Stimulated activated CD4-positive, alpha-beta T cell treated with anti-CD3 and anti-CD28 coated beads, Interleukin-12 subunit alpha, Interleukin-12 subunit beta, amount 100 ng/mL, for 48 hours (primary cell): Measurements from ENCODE around the gene TSBP1.
"Not testable (repeated sequence)": the region's sequence is repeated elsewhere in the genome, so short reads cannot be mapped to it uniquely, and the experiment has no call there.

ENCODE experiments used
- DNase-seq, 3 donors: peaks; one replicate each; pipeline ENCODE4 v3.0.0-alpha.2; 2020; ENCODE audit warnings: low read depth in 2 of 3, low spot score in 1 of 3

Gene TSBP1

DNA sequence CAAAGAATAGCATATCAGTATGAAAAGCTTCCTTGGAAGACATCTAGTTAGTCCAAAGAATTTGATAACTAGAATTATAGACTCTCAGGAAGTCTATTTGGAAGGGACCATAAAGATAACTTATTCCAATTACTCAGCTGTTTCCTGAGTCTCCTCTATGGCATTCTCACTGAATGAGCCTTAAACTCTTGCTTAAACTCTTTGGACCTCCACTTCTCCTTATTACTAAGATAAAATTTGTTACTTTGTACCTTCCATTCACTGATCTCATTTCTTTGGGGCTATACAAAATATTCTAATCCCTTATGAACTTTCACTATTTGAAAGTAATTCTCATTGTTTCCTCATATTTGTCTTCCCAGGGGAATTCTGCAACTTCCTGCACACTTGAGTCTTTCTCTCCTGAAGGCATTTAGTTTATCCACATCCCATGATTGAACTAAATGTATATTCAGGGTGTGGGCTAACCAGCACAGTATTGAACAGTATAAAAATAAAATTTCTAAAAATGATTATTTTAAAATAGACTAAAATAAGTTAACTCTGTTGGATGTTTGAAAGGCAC lies 80.7 kb downstream of the TSBP1 start:
- DNase-seq, result no peak

DNA sequence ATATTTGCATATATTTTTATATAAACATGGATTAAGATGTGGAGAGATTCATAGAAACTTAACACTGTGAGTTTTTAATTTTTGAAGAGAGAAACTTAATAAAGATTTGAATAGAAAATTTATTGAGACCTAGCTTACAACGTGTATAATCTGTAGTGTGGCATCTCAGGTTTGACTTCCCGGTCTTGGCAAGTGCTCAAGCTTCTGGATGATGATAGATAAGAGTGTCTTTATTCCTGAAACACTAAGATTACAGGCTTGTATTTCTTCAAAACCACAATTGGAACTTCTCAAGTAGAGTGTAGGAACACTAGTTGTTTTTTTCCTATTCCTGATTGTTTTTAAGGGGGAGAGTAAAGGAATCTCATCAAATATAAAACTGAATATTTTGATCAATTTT lies 83.3 kb downstream of the TSBP1 start:
- no peak for DNase-seq

DNA sequence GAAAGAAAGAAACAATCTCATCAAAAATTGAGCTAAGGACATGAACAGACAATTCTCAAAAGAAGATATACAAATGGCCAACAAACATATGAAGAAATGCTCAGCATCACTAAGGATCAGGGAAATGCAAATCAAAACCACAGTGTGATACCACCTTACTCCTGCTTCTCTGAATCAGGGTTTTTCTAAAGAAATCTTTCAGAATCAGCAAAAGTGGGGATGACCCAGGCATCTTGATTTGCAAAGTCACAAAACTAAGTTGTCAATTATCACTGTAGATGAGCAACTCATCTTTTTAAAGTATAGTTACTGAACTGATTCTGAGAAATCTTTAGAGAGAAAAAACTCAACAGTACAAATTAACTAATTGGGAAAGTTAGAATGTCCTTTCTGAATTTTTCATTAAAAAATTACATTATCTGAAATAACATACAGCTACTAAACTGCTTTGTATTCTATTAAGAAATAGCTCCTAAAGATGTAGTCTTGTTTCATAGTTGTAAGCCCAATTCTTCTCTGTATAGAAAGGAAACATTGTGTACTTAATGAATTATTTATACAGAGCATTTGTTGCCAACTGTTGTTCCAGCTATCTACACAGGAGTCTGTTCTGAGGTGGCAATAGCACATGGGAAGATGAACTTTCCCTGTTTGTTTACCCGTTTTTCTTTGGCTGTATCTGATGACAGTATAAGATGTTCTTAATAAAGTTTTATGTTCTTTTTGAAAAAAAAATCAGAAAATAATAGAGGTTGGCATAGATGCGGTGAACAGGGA lies 97.7 kb downstream of the TSBP1 start:
- not testable (repeated sequence) for DNase-seq

DNA sequence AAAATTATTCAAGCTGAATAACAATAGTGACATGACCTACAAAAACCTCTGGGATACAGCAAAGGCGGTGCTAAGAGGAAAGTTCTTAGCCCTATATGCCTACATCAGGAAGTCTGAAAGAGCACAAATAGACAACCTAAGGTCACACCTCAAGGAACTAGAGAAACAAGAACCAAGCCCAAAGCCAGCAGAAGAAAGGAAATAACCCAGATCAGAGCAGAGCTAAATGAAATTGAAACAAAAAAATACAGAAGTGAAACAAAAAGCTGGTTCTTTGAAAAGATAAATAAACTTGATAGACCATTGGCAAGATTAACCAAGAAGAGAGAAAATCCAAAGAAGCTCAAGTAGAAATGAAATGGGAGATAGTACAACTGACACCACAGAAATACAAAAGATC lies 100.3 kb downstream of the TSBP1 start:
- DNase-seq, result no peak

DNA sequence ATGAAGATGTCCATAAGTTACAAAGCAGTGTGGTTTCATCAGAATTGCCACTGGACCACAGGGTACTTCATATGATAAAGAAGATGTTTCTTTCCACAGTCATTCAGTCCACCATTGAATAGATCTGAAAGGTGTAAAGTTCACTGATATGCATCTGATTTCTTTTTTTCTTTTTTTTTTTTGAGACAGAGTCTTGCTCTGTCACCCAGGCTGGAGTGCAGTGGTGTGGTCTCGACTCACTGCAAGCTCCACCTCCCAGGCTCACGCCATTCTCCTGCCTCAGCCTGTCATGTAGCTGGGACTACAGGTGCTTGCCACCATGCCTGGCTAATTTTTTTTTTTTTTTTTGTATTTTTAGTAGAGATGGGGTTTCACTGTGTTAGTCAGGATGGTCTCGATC lies 103.2 kb downstream of the TSBP1 start:
- not testable (repeated sequence) for DNase-seq

DNA sequence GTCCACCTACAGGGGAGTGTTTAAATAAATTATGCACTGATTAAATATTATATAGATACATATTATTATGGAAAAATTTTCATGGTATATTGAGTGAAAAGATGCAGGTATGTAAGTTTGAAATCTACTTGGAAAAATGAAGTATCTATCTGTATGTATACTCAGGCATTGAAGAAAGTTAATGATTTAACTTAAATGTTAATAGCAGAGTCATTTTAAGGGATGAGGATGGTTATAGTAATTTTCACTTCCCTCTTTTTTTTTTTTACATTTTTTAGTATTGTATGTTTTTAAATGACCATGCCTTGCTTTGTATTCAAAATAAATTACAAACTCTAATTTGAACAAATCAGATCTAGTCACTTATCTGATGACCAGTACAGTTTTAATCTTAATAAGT lies 104.7 kb downstream of the TSBP1 start:
- no peak for DNase-seq

DNA sequence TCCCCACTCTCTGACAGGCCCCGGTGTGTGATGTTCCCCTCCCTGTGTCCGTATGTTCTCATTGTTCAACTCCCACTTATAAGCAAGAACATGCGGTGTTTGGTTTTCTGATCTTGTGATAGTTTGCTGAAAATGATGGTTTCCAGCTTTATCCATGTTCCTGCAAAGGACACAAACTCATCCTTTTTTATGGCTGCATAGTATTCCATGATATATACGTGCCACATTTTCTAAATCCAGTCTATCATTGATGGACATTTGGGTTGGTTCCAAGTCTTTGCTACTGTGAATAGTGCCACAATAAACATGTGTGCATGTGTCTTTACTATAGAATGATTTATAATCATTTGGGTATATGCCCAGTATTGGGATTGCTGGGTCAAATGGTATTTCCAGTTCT lies 114.4 kb downstream of the TSBP1 start:
- DNase-seq, result not testable (repeated sequence)

DNA sequence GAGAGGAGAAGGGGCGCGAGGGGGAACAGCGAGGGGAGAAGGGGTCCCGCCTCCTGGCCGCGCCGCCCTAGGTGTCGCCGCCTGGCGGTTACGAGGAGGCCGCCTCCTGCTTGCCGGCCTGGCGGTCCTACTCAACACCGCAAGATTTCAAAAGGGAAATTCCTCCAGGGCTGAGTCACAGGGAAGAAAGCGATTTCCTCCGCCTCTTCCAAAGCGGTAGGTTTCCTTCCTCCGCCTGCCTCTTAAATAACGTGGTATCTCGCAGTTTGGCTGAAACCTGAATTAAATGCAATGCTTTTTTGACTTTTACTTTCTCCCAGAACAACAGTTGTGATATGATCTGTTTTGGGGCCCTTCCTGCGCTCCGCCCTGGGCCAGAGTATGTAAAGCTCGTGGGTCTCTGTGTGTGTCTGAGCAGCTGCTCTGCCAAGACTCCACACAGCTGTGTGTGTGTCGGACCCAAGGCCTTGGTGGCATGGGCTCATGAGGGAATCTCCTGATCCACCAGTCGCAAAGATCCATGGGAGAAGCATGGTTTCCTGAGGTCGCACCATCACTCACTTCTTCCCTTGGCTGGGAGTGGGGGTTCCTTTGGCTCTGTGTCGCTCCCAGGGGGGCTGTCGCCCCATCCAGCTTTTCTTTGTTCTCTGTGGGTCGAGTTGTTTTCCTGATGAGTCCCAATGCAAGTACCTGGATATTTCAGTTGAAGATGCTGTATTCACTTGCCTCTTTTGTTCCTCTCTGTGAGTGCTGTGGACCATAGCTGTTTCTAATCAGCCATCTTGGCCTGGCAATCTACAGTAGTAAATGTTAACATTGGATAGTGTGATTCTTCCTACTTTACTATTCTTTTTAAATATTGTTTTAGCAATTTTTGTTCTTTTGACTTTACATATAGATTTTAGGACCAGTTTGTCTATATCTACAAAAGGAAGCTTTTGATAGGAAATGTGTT lies 116.2 kb downstream of the TSBP1 start:
- DNase-seq, result peak; percentile 61 to 68 (median 65)

DNA sequence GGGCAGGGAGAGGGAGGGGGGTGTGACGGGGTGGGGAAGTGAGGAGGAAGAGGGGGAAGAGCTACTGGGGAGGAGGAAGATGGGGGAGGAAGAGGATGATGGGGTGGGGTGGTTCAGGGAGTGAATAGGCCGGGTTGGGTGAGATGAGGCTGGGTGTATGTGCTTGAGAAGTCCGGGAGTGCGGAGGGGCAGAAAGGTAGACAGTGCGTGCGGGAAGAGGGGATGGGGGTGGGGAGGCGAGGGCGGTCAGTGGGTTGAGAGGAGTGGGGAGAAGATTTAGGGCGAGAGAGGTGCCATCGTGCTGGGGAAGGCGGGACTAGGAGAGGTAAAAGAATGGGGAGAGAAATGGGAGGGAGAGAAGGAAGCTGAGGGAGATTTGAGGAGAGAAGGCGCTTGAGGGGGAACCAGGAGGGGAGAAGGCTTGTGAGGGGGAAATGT lies 116.9 kb downstream of the TSBP1 start:
- no peak for DNase-seq

DNA sequence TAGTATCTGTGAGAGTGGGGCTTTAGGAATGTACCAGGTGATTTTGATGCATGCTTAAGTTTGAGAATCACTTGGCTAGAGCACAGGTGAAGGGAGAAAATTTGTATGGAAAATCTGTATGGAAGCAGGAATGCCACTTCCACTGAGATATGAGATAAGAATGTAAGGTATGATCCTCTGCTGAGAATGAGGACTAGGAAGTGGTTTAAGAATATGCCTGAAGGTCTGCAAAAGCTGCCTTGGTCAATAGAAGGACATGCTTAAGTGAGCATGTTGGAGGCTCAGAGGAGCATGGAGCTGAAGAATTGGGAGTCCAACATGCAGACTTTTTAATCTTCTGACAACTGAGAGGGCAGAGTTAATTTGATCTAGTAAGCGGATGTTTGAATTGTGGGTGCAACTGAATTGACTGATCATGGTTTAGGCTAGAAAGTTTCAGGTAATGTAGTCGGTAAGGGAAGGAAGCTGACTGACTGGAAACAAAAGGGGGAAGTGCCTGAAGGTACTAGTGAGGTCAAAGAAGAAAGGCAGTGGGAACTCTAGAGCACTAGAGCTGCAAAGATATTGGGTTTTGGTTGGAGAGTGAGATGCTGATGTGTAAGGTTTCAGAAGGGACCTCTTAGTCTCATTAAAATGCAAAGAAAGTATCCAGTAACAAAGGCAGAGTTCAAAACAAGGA lies 119.2 kb downstream of the TSBP1 start:
- no peak for DNase-seq

DNA sequence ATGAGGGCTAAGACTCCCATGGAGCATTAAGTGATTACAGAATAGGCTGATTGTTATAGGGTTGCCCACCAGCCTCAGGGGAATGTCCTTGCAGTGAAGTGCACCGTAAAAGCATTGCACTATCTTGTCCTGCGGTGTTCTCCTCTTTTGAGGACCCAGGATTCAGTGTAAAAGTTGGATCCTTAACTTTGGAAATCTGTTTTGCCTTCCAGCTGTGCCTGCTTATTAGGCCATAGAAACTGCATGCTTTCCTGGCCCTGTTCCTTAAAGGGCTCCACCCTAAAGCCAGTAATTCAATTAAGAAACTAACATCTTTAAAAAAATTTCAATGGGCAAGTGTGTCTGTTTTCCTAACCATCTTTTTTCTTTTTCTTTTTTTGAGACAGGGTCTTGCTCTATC lies 122.4 kb downstream of the TSBP1 start:
- no peak for DNase-seq

DNA sequence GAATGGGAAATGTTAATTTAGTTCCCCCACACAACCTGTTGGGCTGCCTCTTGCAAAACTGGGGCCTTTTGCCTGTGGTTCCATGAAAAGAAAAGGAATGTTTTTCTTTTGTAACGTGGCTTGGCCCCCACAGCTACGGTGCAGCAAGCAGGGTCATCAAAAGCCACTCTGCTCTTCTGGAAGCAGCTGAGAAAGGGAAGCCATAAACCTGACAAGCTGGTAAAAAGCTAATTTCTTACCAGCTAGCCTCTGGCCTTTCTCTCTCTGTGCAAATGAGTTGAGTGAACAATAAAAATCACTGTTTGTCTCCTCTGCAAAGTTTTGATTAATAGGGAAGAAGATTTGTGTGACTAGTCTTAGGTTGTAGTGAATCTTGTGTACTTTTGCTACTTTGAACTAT lies 124.3 kb downstream of the TSBP1 start:
- no peak for DNase-seq

DNA sequence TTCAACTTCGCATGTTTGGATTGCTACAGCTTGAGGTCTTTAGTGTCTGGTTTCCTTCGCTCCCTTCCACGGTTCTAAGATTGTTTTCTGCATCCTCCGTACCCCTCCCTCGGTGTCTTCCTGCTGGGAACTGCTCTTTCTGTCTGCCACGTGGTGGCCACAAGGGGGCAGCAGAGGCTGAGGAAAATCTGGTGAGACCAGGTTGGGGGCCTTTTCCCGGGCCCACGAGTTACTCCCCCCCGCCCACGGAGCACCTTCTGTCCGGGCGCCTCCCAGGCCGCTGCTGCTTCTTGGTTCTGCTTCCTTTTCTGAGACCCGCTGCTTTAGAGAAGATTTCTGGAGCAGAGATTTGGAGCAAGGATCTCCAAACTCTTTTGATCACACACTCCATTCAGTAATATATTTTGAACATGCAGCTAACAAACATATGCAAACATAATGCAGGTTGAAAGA lies 126.7 kb downstream of the TSBP1 start:
- DNase-seq, result peak; percentile 42 to 66 (median 62)

DNA sequence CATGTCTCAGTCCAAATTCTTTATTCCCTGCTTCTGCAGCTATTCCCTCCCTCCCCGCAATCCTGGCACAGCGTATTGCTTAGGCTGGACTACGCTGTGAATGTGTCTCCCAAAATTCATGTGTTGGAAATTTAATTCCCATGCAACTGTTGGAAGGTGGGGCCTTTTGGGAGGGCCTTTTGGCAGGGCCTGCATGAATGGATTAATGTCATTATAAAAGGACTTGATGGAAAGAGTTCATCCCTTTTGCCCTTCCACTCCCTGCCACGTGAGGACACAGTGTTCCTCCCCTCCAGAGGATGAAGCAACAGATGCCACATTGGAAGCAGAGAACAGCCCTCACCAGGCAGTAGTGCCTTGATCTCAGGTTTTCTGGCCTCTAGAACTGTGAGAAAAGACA lies 127.4 kb downstream of the TSBP1 start:
- no peak for DNase-seq
